Gastrocnemius medialis (tissue), 4 donors: ENCODE results near the gene HGFAC.

Source experiments
- POLR2A ChIP-seq, 2 donors: fragments of 450-650 bp; IDR thresholded peaks; one replicate each; pipeline ENCODE4 v1.6.1; 2017; ENCODE audit warnings: antibody characterized with exemption in 2 of 2, mild to moderate bottlenecking in 2 of 2, moderate library complexity in 2 of 2
- TF ChIP-seq, protein P1 (sequence below), 5 experiments: fragments of 450-650 bp in 3 of 5; fragments of 200-600 bp in 2 of 5; sonication (generic) in 2 of 5; IDR thresholded peaks in 4 of 5; conservative IDR thresholded peaks in 1 of 5; 1 replicate in 4 of 5; 2 replicates in 1 of 5; pipeline ENCODE4 v1.5.1; 2016 to 2019; ENCODE audit warnings: antibody characterized with exemption in 5 of 5, mild to moderate bottlenecking in 3 of 5, moderate library complexity in 3 of 5

DNA sequence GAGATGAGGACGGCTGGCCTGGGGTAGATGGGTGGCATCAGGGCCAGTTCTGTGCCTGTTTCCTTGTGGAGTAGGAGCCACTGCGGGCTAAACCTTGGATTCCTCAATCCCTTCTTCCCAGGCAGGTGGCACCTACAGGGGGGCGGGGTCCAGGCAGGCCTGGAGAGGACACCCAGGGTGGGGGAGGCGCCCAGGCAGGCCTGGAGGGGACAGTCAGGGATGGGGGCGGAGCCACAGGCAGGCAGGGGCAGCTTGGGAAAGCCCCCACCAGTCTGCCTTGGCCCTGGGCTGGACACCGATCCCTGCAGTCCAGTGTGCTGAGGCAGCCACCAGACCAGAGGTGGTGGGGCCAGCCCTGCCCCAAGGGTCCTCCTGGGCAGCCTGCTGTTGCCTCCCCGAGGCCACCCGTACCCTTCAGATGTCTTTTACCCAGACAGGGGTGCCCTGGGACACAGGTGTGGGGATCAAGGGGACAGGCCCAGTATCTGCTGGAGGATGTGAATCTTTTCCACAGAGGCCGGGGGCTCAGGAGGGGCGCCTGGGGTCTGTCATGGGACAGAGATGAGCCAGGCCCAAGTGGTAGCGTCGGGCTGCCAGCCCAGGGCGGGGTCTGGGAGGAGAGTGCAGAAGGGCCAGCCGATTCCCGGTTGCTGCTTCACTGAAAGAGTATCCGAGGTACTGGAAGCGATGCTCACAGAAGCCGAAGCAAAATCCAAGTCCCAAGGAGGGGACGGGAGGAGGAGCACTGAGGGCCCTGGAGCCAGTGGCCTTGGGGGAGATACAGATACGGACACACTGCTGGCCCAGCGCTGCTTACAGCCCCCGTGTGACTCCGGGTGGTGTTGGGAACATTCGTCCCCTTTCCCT, 56.0 kb downstream of the HGFAC start:
- TF ChIP-seq POLR2A (IDR thresholded peaks at IDR 0.05): no peak
- TF ChIP-seq, protein P1, sequence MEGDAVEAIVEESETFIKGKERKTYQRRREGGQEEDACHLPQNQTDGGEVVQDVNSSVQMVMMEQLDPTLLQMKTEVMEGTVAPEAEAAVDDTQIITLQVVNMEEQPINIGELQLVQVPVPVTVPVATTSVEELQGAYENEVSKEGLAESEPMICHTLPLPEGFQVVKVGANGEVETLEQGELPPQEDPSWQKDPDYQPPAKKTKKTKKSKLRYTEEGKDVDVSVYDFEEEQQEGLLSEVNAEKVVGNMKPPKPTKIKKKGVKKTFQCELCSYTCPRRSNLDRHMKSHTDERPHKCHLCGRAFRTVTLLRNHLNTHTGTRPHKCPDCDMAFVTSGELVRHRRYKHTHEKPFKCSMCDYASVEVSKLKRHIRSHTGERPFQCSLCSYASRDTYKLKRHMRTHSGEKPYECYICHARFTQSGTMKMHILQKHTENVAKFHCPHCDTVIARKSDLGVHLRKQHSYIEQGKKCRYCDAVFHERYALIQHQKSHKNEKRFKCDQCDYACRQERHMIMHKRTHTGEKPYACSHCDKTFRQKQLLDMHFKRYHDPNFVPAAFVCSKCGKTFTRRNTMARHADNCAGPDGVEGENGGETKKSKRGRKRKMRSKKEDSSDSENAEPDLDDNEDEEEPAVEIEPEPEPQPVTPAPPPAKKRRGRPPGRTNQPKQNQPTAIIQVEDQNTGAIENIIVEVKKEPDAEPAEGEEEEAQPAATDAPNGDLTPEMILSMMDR (IDR thresholded peaks at IDR 0.05 in 4 of 5, conservative IDR thresholded peaks at IDR 0.05 in 1 of 5): no peak
